ENCODE results near the gene KLHL20.
"Not testable (repeated sequence)": the region's sequence is repeated elsewhere in the genome, so short reads cannot be mapped to it uniquely, and the experiment has no call there.

Gene KLHL20

GRCh38 chr1:173775578-173776226 is 60.9 kb downstream of the KLHL20 start:
- DNase-seq (ENCODE audit: low read depth, low spot score), result no peak
- no peaks in the 10 kb centered on the region for H3K9me3 ChIP-seq (ENCODE audit: insufficient read depth, low read length)
- no peak overlapping the region for H3K9ac ChIP-seq (ENCODE audit: insufficient read length, low read depth)
- no peak overlapping the region for H3K4me3 ChIP-seq (ENCODE audit: insufficient read length, low read depth)
- H3K36me3 ChIP-seq (ENCODE audit: insufficient read depth, insufficient read length, low read length), result peaks cover 25% of the 10 kb centered on the region
- no peak for TF ChIP-seq SUZ12 (IDR thresholded peaks at IDR 0.05; ENCODE audit: extremely low read depth, insufficient read depth, insufficient read length)
- no peak for TF ChIP-seq YY1 (IDR thresholded peaks at IDR 0.05; ENCODE audit: insufficient read depth, insufficient read length)
- H3K4me1 ChIP-seq (ENCODE audit: insufficient read depth, insufficient read length), result no peaks in the 10 kb centered on the region
- no peaks in the 10 kb centered on the region for H3K27me3 ChIP-seq (ENCODE audit: insufficient read depth, insufficient read length)

GRCh38 chr1:173779936-173780335 is 65.2 kb downstream of the KLHL20 start:
- H3K36me3 ChIP-seq (ENCODE audit: insufficient read depth, insufficient read length, low read length), result peaks cover 59% of the 10 kb centered on the region
- H3K27me3 ChIP-seq (ENCODE audit: insufficient read depth, insufficient read length), result no peaks in the 10 kb centered on the region
- H3K9me3 ChIP-seq (ENCODE audit: insufficient read depth, low read length), result no peaks in the 10 kb centered on the region
- H3K9ac ChIP-seq (ENCODE audit: insufficient read length, low read depth), result no peak overlapping the region
- DNase-seq (ENCODE audit: low read depth, low spot score), result no peak
- H3K4me3 ChIP-seq (ENCODE audit: insufficient read length, low read depth), result no peak overlapping the region
- TF ChIP-seq SUZ12 (IDR thresholded peaks at IDR 0.05; ENCODE audit: extremely low read depth, insufficient read depth, insufficient read length) (no peak), ZNF274 (IDR thresholded peaks at IDR 0.05; ENCODE audit: low read depth, low read length) (no peak), YY1 (IDR thresholded peaks at IDR 0.05; ENCODE audit: insufficient read depth, insufficient read length) (no peak)
- no peaks in the 10 kb centered on the region for H3K4me1 ChIP-seq (ENCODE audit: insufficient read depth, insufficient read length)

- no peaks in the 10 kb centered on the region for H3K4me1 ChIP-seq (ENCODE audit: insufficient read depth, insufficient read length)
- H3K9ac ChIP-seq (ENCODE audit: insufficient read length, low read depth), result no peak overlapping the region
- H3K36me3 ChIP-seq (ENCODE audit: insufficient read depth, insufficient read length, low read length), result peaks cover 62% of the 10 kb centered on the region
- H3K9me3 ChIP-seq (ENCODE audit: insufficient read depth, low read length), result no peaks in the 10 kb centered on the region
- no peak for DNase-seq (ENCODE audit: low read depth, low spot score)
- no peaks in the 10 kb centered on the region for H3K27me3 ChIP-seq (ENCODE audit: insufficient read depth, insufficient read length)
- H3K4me3 ChIP-seq (ENCODE audit: insufficient read length, low read depth), result no peak overlapping the region
- TF ChIP-seq ZNF274 (IDR thresholded peaks at IDR 0.05; ENCODE audit: low read depth, low read length), result no peak
- TF ChIP-seq SUZ12 (IDR thresholded peaks at IDR 0.05; ENCODE audit: extremely low read depth, insufficient read depth, insufficient read length), result no peak
- TF ChIP-seq YY1 (IDR thresholded peaks at IDR 0.05; ENCODE audit: insufficient read depth, insufficient read length), result no peak
These were observed 70.2 kb downstream of the KLHL20 start for GRCh38 chr1:173784997-173785396.

- Histone ChIP-seq H3K9ac (ENCODE audit: insufficient read length, low read depth) (no peak overlapping the region), H3K27me3 (ENCODE audit: insufficient read depth, insufficient read length) (no peaks in the 10 kb centered on the region), H3K36me3 (ENCODE audit: insufficient read depth, insufficient read length, low read length) (peaks cover 32% of the 10 kb centered on the region), H3K4me1 (ENCODE audit: insufficient read depth, insufficient read length) (peaks cover 3% of the 10 kb centered on the region), H3K9me3 (ENCODE audit: insufficient read depth, low read length) (no peaks in the 10 kb centered on the region), H3K4me3 (ENCODE audit: insufficient read length, low read depth) (no peak overlapping the region)
- no peak for TF ChIP-seq SUZ12 (IDR thresholded peaks at IDR 0.05; ENCODE audit: extremely low read depth, insufficient read depth, insufficient read length)
- TF ChIP-seq ZNF274 (IDR thresholded peaks at IDR 0.05; ENCODE audit: low read depth, low read length), result no peak
- TF ChIP-seq YY1 (IDR thresholded peaks at IDR 0.05; ENCODE audit: insufficient read depth, insufficient read length), result no peak
- no peak for DNase-seq (ENCODE audit: low read depth, low spot score)
These were observed 75.1 kb downstream of the KLHL20 start for GRCh38 chr1:173789841-173790240.

GRCh38 chr1:173798078-173798477 is 83.3 kb downstream of the KLHL20 start:
- no peak for TF ChIP-seq ZNF274 (IDR thresholded peaks at IDR 0.05; ENCODE audit: low read depth, low read length)
- TF ChIP-seq SUZ12 (IDR thresholded peaks at IDR 0.05; ENCODE audit: extremely low read depth, insufficient read depth, insufficient read length), result no peak
- no peak for TF ChIP-seq YY1 (IDR thresholded peaks at IDR 0.05; ENCODE audit: insufficient read depth, insufficient read length)
- DNase-seq (ENCODE audit: low read depth, low spot score), result no peak
- peaks cover 57% of the 10 kb centered on the region for H3K36me3 ChIP-seq (ENCODE audit: insufficient read depth, insufficient read length, low read length)

GRCh38 chr1:173799995-173800394 is 85.2 kb downstream of the KLHL20 start:
- DNase-seq (ENCODE audit: low read depth, low spot score); H3K4me3 ChIP-seq (ENCODE audit: insufficient read length, low read depth); H3K9ac ChIP-seq (ENCODE audit: insufficient read length, low read depth); H3K27me3 ChIP-seq (ENCODE audit: insufficient read depth, insufficient read length); H3K4me1 ChIP-seq (ENCODE audit: insufficient read depth, insufficient read length): not testable (repeated sequence)
- H3K36me3 ChIP-seq (ENCODE audit: insufficient read depth, insufficient read length, low read length), result peaks cover 64% of the 10 kb centered on the region
- H3K9me3 ChIP-seq (ENCODE audit: insufficient read depth, low read length), result peaks cover 26% of the 10 kb centered on the region

More at GRCh38 chr1:173798078-173798477, 83.3 kb downstream of the KLHL20 start:
- Histone ChIP-seq H3K9me3 (ENCODE audit: insufficient read depth, low read length) (peaks cover 26% of the 10 kb centered on the region), H3K4me1 (ENCODE audit: insufficient read depth, insufficient read length) (no peaks in the 10 kb centered on the region), H3K4me3 (ENCODE audit: insufficient read length, low read depth) (no peak overlapping the region), H3K9ac (ENCODE audit: insufficient read length, low read depth) (no peak overlapping the region), H3K27me3 (ENCODE audit: insufficient read depth, insufficient read length) (no peaks in the 10 kb centered on the region)

GRCh38 chr1:173802961-173803360 is 88.2 kb downstream of the KLHL20 start:
- Histone ChIP-seq H3K9me3 (ENCODE audit: insufficient read depth, low read length) (no peaks in the 10 kb centered on the region), H3K36me3 (ENCODE audit: insufficient read depth, insufficient read length, low read length) (peaks cover 80% of the 10 kb centered on the region), H3K9ac (ENCODE audit: insufficient read length, low read depth) (no peak overlapping the region), H3K27me3 (ENCODE audit: insufficient read depth, insufficient read length) (no peaks in the 10 kb centered on the region), H3K4me1 (ENCODE audit: insufficient read depth, insufficient read length) (no peaks in the 10 kb centered on the region), H3K4me3 (ENCODE audit: insufficient read length, low read depth) (no peak overlapping the region)
- DNase-seq (ENCODE audit: low read depth, low spot score), result no peak
- TF ChIP-seq SUZ12 (IDR thresholded peaks at IDR 0.05; ENCODE audit: extremely low read depth, insufficient read depth, insufficient read length) (no peak), YY1 (IDR thresholded peaks at IDR 0.05; ENCODE audit: insufficient read depth, insufficient read length) (no peak), ZNF274 (IDR thresholded peaks at IDR 0.05; ENCODE audit: low read depth, low read length) (no peak)

GRCh38 chr1:173813654-173814053 is 98.9 kb downstream of the KLHL20 start:
- not testable (repeated sequence) for DNase-seq (ENCODE audit: low read depth, low spot score); H3K9me3 ChIP-seq (ENCODE audit: insufficient read depth, low read length); H3K4me3 ChIP-seq (ENCODE audit: insufficient read length, low read depth); H3K27me3 ChIP-seq (ENCODE audit: insufficient read depth, insufficient read length); H3K9ac ChIP-seq (ENCODE audit: insufficient read length, low read depth); H3K4me1 ChIP-seq (ENCODE audit: insufficient read depth, insufficient read length)
- H3K36me3 ChIP-seq (ENCODE audit: insufficient read depth, insufficient read length, low read length), result peaks cover 33% of the 10 kb centered on the region

All from NT2/D1 (cell line).